HG02840 (cell line): ENCODE results near the gene ZNF341.

Experiments used
- ATAC-seq: cut with Tn5 transposase; IDR thresholded peaks from one replicate; pipeline ENCODE4 v1.9.1; 2021; ENCODE audit warnings: mild to moderate bottlenecking, moderate library complexity, moderate number of reproducible peaks; ENCODE audit not compliant: unreplicated experiment, low FRiP score

Gene ZNF341

DNA sequence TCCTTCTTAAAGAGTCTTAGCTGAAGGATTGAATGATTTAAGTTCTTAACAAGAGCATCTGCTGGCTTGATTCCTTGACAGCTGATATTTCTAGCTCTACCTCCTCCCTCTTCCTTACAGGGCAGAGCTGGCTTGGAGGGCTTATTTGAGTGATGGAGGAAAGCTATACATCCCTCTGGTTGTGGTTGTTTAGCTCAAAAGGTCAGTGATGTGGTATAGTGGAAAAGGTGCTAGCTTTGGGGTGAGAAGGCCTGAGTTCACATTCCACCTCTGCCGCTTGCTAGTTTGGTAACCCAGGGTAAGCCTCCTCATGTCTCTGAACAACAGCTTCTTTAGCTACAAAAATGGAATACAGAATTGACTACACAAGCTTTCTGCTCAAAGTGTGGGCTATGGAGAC is 87.7 kb downstream of the ZNF341 start:
- no peak for ATAC-seq

DNA sequence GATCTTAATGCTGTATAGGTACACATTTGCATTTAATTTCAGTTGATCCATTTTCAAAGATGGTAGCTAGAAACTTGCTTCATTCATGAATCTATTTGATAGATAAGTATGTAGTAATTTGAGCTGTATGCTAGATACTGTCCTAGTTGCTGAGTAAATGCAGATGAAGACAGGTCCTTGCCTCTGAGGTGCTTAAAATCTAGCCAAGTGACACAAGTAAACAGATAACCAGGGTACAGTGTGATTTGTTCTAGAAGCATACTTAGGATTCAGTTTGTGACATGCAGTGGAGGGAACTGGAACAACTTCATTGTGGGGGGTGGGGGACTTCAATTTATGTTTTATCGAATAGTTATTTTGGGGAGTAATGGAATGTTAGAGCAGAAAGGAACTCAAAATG is 88.6 kb downstream of the ZNF341 start:
- no peak for ATAC-seq

DNA sequence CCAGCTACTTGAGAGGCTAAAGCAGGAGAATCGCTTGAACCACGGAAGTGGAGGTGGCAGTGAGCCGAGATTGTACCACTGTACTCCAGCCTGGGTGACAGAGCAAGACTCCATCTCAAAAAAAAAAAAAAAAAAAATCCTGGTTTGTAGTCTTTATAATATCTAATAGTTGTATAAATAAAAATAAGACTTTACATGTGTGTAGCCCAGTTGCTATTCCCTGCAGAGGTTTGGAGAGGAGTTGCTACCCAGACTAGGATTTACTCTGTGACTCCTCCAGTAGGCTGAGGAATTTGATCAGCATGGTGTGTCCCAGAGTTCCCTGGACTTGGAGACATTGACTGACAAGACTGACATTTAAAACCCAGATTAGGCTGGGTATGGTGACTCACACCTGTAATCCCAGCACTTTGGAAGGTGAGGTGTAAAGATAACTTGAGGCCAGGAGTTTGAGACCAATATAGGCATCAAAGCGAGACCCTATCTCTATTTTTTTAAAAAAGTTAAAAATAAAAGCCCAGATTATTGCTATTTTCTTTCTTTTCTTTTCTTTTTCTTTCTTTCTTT is 89.6 kb downstream of the ZNF341 start:
- no peak for ATAC-seq

DNA sequence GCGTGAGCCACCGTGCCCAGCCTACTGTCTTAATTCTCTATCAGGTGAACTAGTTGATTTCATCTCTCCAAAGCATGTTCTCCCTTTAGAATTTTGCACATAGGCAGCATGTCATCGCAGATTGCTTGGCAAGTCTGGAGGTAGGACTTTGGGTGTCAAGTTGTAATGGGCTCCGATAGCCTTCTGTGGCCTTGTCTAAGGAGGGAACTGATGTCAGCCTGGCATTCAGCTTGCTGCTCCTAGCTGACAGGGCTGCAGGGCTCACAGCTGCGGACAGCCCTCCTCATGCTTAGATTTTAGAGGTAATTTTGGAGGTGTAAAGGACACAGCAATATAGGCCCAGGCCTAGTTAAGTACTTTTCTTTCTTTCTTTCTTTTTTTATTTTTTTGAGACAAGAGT is 90.6 kb downstream of the ZNF341 start:
- ATAC-seq = no peak

DNA sequence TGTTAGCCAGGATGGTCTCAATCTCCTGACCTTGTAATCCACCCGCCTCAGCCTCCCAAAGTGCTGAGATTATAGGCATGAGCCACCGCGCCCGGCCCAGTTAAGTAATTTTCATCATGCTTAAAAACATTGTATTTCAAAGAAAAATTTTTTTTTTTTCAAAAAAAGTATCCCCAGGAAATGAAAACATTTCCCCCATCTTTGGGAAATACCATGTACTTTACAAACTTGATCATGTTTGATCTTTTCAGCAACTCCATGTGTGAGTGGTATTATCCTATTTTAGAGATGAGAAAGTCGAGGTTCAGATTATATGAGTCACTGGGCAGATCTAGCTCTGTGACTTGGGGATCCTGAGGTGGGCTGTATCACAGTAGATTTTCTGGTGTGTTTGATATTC is 91.2 kb downstream of the ZNF341 start:
- ATAC-seq = no peak

DNA sequence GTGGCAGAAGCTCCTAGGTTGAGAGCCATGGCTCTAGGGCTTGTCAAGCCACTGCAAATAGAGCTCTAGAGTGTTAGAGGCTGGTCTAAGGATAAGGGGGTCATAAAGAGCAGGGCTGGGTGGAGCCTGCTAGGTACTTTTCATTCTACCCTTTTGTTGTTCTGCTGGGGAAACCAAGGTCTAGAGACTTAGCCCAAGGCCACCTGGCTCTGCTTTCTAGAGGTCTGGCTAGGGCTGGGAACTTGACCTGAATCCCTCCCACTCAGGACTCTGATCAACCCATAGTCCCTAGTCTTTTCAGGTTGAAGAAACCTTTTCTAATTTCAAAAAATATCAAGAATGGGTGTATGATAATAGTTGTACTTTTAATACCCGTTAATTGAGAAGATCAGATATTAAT is 93.1 kb downstream of the ZNF341 start:
- ATAC-seq = no peak

DNA sequence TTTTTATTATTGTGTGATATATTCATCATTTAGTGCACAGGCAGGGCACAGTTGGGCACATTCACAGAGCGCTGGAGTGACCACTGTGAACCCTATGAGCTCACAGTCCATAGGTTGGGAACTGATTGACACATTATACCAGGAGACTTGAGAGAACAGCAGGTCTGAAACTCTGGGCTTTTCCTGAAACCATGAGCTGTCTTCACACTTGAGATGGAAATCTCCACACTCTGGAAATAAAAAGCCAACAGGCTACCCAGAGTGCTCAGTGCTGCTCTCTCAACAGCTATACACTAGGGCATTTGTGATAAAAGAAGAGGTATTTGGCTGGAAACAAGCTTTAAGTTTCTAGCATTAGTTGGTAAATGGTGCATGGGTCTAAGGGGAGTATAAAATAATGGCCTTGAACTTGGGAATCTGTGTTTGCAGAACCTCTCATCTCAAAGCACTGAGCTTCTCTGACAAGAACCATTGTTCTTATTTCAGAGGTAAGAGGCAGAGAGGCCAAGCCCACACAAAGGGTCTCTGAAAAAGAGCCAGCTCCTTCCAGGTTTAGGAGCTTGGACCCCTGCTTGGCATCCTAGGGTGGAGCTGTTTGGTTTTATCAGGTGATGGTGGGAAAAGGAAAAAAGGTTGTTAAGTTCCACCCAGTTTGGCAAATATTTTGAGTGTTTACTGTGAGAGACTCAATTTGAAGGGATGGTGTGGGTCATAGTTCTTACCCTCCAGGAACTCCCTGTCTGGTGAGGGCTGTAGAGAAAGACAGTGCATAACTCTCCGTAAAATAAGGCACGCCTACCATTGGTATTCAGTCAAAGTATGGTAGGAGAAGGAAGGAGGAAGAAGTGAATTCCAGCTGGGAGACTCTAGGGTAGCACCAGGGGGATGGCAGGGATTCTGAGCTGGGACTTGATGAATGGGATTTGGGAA is 93.8 kb downstream of the ZNF341 start:
- ATAC-seq = no peak

DNA sequence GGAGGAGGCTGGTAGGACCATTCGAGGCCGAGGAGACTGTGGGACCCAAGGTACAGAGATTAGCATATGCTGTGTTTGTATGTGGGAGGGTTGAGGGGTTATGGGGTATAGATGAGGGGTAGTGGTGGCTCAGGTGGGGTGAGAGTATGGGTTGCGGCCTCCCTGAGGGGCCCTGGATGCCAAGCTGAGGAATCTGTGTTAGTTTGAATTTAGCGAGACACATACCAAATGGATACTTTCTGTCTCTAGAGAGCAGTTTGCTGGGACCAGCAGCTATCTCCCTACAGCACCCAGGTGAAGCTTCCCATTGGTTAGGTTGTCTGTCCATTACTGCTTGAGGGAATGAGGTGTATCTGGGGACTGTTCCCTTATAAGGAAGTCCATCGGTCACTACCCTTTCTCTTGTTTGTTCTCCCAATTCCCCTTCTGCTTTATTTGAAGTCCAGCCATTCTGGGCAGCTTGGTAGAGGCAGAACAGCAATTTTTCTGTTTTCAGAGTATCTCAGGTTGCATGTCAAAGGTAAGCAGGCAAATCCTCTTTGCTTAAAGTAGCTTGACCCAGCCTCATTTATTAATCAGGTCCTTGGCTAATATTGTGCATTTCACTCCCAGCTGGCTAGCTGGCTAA is 94.6 kb downstream of the ZNF341 start:
- no peak for ATAC-seq

DNA sequence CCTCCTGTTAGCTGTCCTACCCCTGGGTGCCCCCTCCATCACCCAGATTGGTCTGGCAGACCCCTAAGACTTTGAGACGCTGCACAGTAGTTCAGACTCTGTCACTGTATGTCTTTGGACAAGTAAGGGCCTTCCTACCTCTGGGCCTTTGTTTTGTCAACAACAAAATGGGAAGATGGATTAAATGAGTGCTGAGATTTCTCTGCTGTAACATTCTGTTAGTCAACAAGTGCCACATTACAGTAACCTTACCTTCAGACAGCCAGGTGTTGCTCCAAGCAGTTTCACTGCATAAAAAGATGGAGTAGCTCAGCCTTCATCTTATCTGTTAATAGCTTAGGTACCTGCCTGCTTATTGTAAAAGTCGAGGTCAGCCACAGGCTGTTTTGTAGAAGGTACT is 95.3 kb downstream of the ZNF341 start:
- no peak for ATAC-seq

DNA sequence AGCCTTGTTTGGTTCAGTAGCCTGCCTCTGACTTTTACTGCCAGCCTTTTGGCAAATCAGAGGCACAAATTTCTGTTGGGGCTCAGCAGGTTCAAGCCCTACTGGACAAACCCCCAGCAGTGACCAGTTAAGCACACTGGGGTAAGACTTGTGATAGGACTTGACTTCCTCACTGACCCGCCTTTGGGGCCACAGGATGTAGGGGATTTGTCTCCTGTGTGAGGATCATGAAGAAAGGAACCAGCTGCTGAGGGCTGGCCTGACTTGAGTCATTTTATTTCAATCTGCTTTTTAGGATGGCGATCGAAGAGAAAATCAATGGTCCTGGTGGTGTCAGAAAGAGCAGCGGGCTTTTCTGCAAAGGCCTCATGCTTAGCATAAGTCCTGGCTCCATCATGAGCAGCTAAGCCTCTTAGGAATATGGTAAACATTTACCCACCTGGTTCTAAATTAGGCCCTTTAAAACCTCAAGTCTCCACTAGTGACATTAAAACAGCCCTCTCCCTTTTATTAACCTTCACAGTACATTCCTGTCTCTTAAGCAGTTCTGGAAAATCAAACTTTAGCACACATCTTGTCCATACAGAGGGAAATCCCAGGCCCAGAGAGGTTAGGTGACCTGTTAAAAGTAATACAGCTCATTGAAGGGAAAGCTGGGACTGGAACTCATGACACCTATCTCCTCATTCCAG is 96.0 kb downstream of the ZNF341 start:
- no peak for ATAC-seq

DNA sequence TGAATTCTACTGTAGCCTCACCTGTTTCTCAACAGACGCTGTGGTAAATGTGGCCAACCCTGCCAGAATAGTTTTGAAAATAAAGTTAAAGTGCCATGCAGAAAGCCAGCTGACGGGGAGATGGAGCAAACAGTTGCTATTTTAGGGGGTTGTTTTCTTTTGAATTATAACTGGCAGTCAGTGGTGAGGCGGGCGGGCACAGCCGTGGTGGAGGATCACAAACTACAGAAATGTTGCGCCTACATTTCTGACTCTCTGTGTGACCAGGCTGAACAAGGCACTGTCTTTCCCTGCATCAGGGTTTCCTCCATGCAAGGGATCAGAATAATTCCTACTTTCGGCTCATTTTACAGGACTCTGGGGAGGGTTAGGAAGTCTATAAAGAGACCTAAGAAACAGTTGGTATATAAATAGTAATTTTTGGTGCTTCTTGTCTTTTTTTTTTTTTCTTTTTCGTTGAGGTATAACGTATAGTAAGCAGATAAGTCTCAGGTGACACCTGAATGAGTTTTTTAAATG is 96.6 kb downstream of the ZNF341 start:
- no peak for ATAC-seq

DNA sequence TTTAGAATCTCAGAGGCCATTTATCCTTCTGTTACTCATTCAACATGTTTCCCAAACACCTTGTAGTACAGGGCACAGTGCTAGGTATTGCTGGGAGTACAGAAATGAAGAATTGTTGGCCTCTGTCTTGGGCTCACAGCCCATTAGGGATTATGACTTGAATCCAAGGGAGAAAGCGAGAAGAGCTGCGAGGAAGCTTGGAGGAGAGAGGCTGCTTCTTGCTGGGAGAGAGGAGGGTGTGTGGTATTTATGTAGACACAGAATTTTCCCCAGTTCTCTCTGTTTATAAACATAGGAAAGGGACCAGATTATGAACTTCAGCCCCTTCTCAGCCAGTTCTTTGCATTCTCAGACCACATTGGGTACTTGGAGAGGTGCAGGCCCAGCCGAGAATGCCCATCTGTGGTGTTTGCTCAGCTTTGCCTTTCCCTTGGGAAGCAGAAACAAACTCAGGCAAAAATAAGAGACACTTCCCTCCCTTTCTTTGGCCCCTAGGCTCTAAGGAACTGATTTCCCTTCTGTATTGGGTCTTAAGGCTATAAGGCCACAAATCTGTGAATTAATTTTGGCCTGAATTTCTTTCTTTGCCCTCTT is 97.3 kb downstream of the ZNF341 start:
- ATAC-seq = no peak

DNA sequence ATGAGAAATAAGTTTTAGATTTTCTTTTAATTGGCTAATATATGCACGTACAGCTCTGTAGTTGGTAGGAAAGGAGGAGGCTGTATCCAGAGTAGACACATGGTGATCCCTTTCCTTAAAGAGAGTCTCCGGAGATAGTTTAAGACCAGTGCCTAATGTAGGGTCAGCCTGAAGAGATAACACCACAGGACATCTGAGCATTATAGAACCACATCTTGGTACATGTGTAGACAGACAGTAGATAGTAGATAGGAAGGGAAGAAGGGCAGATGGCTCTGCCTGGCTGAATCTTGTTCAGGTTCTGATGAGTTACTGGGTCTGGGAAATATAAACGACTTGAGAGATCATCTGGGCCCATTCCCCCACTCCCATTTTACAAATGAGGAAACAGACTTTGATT is 97.8 kb downstream of the ZNF341 start:
- no peak for ATAC-seq

DNA sequence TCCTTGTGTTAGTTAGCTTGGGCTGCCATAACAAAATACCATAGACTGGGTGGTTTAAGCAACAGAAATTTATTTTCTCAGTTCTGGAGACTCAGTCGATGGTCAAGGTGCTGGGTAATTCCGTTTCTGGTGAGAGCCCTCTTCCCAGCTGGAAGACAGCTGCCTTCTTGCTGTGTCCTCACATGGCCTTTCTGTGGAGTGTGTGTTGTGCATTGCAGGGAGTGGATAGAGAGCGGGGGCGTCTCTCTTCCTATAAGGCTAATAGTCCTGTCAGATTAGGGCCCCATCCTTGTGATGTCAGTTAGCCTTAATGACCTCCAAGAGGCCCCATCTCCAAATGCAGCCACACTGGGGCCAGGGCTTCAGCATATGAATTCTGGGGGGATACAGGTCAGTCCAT is 98.6 kb downstream of the ZNF341 start:
- no peak for ATAC-seq

DNA sequence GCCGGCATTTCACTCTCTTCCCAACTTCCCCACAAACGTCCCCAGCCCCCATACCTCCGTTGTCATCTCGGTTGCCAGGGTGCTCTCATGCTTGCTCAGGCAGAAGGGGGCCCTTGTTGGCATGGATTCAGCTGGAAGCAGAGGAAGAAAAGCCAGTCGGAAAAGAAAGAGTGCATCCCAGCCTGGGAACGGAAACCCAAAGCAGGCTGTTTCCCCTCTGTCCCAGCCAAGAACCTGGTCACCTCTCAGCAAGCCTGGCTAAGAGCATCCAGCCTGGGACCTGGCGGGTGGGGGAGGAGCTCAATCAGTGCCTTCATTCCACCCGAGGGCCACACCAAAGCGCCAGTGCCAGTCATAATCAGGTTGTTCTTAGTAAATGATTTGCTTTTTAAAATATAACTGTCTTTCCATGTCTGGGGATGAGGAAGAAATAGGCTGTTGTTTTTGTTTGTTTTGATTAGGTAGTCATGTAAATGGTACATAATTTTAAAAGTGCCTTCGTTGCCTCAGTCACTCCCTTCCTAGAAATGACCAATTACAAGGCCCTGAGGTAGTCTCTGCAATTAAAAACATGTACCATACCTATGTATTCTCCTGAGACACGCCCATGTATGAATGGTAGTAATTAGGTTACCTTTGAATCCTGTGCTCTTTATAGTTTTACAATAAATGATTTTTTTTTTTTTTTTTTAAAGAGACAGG is 100.5 kb downstream of the ZNF341 start:
- no peak for ATAC-seq

DNA sequence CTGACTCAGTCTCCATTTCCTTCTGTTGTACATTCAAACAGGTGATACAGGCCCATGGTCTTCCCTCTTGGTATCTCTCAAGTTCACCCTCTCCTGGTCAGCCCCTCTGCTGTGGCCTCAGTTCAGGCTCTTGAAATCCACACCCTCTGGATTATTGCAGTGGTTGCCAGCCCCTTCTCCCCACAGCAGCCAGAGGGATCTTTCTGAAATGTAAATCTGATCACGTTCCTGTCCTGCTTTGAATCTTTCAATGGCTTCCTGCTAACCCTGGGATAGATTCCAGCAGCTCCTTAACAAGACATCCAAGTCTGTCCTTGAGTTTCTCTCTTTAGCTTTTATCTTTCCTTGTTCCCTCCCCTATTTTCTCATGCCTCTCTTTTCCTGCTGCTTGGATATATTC is 101.5 kb downstream of the ZNF341 start:
- no peak for ATAC-seq

DNA sequence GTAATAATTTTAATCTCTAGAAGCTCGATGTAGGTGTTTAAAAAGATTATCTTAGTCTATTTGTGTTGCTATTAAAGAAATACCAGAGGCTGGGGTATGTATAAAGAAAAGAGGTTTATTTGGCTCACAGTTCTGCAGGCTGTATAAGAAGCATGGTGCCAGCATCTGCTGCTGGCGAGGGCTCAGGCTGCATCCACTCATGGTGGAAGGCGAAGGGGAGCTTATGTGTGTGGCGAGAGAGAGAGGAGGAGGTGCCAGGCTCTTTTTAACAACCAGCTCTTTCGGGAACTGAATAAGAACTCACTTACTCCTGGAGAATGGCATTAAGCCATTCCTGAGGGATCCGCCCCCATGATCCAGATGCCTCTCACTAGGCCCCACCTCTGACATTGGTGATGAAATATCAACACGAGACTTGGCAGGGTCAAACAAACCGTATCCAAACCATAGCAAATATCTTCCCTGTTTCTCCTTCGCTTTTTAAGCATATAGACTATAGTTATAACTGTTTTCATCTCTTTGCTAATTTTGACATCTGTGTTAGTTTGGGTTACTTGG is 103.9 kb downstream of the ZNF341 start:
- no peak for ATAC-seq

DNA sequence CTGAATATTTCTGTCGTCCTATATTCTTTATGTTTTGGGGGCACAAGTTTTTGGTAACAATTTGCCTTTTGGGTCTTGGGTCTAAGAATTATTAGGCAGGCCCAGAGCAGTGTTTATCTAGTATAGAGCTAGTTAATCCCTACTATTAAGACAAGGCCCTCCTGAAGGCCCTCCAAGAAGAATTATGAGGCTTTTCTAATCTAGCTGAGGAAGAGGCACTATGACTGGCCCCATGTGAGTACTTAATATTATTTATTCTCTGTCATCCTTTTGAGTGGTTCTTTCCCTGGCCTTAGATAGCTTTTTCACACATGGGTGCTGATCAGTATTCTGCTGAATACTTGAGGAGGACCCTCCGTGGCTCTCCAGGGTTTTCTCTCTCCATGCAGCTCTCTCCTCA is 104.5 kb downstream of the ZNF341 start:
- ATAC-seq = no peak

DNA sequence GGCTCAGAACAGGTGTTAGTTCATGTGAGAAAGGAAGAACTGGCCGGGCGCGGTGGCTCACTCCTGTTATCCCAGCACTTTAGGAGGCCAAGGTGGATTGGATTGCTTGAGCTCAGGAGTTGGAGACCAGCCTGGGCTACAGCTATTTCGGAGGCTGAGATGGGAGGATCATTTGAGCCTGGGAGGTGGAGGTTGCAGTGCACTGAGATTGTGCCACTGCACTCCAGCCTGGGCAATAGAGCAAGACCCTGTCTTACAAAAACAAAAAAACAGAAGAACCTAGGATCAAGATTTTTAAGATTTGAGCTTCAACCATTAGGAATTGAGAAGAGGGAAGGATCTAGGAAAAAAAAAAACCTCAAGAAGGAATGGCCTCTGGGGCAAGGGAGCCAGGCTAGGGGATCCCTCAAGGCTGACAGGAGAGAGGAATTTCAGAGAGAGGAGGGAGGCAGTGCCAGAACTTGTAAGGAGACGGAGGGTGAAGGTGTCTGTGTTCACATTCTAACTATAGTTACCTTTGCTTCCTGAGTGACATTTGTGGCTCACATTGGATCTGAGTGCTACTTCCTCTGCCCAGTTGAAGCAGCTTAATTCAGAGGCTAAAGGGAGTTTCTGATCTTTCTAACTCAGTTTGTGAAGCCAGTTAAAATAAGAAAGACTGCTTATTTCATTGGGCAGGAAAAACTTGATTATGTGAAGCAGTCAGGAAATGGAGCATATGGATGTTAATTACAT is 105.5 kb downstream of the ZNF341 start:
- ATAC-seq = no peak
